HT1080 (cell line): ENCODE results near the gene SLC47A2. TPM values are rescaled to one million over a fixed set of nuclear protein-coding genes. Genes with fewer than 3 reads are reported as not detected.

Experiments used
- DNase-seq: peaks from one replicate; pipeline ENCODE4 v3.0.0-alpha.2; 2015; ENCODE audit warnings: low read depth
- total RNA-seq: library from RNA; depleted of rRNA; stranded (reverse); fragments of >200 nt; shearing (Covaris generic); gene quantifications from 2 replicates; pipeline ENCODE4 v1.2.3, GENCODE V29; 2014

SLC47A2 gene
- total RNA-seq, 1 experiment from 2014 or later: not detected

DNA sequence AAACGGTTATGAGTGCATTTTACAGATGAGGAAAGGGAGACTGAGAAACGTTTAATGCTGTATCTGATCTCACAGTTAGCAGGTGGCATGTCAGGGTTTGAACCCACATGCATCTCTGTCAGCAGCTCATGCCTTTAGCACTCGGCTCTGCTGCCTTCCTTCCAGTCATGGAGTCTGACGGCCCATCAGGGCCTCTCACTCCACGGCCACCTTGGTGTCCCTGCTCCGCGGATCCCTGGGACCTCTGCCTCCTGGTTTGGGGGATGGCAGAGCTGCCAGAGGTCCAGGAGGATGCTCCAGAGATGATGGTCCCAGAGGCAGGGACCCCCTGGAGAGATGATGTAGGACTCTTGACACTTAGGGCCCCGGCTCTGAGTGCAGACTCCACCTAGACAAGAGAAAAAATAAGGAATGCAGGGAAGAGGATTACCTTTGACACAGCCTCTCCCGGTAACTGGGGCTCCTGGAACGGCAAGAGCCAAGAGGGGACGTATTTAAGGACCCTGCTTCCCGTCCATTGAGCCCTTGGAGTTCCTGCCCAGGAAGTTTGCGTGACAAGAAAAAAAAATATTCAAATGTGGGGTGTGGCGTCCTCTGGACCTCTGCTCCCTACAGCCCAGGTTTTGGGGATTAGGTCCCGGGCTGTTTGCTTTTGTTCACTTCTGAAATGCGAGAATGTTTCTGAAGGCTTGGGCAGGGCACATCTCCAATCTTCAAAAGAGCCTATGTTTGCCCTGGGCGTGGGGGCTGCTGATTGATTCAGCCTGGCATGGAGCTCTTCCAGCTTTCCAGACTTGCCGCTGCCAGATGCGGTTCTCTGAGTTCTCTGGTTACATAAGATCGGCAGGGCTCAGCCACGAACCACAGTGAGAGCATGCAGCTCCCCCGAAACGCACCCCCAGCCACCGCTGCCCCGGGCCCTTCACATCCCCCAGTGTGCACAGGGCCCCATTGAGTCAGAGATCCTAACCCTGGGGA, 31.7 kb upstream of the SLC47A2 start, which contains the start of gene ALDH3A1:
ALDH3A1 (minus strand) TSS at position 470 of the 978 bp plus-strand sequence. CDS start 3,169 bp downstream, outside the sequence.
- DNase-seq: peak; percentile 17

DNA sequence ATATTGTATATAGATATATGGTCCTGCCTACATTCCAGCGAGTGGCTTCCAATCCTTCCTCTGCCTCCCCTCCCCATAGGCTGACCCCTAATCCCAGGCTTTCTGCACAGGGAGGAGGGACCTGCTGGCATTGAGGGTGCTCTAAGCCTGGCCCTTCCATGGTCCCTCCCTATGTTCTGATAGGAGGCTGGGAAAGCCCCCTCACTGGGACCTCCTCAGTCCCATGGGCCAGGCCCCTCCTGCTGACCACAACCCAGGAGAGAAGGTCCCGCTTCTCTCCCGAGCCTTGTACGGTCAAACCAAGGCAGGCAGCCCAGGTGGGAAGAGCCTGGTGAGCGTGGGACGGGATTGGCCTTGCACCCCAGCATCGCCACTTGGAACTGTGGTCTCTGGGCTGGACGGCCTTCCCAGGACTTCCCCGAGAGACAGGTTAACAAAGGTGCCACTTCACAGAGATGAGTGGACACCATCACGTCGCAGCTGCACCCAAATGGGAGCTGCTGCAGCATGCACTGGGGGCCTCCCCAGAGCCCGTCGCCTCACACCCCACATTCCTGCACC, 30.9 kb upstream of the SLC47A2 start:
- no peak for DNase-seq

DNA sequence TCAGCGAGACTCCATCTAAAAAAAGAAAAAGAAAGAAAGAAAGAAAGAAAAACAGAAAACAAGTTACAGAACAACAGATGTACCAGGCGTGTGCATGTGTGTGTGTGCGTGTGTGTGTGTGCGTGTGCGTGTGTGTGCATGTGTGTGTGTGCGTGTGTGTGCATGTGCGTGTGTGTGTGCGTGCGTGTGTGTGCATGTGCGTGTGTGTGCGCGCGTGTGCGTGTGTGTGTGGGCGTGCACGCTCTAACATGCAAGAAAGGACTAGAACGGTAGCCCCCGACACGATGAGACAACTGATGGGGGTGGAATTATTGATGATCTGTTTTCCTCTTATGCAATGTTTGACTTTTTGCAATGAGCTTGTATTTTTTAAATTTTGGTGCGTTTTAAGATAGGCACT, 30.1 kb upstream of the SLC47A2 start:
- no peak for DNase-seq

DNA sequence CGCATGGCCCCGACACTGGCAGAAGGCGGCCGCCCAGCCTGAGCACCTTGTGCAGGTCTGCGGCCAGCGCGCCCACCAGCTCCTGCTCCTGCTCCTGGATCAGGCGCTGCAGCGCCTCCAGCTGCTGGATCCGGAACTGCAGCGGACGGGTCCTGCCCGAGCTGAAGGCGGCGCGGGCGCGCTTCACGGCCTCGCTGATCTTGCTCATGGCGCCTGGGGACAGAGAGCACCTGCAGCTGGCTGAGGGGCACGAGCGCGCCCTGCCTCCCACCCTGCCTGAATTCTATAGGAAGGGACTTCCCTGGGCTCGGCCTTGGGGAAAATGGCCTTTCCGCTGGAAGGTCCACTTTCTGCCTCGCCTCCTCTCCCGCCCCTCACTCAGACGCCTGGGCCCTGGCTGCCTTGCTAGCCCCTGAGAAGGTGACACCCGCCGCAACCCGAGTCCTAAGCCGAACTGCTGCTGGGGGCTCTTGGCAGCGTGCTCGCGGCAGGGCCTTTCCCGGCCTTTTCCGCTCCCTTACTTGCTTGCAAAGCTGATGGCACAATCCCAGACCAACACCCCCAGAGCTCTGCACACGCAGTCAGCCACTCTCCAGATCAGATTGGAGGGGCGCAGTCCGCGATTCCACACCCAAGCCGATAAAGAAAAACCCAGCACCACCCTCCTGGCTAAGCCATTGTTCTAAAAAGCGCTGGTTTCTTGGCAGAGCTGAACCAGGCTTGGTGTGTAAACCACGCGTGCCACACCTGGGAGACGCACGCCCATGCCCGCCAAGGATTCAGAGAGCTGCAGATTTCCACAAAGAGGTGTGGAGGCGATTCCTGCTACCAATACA, 28.8 kb upstream of the SLC47A2 start:
- no peak for DNase-seq

DNA sequence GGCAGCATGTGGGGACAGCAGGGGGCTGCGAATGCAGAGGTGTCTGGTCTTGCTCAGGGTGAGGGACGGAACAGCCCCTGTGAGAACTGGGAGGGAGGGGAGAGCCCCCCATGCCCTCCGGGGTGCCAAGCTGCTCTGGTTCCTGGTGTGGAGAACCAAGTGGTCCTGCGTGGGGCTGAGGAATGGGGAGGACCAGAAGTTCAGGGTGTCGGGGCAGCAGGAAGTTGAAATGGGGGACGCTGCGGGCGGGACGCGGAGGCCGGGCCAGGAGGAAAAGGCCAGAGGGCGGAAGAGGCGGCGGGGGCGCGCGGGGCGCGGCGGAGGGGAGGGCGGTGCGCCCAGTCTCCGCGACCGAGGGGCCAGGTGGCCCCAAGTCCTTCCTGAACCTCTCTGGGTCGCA, 28.1 kb upstream of the SLC47A2 start:
- DNase-seq: no peak

DNA sequence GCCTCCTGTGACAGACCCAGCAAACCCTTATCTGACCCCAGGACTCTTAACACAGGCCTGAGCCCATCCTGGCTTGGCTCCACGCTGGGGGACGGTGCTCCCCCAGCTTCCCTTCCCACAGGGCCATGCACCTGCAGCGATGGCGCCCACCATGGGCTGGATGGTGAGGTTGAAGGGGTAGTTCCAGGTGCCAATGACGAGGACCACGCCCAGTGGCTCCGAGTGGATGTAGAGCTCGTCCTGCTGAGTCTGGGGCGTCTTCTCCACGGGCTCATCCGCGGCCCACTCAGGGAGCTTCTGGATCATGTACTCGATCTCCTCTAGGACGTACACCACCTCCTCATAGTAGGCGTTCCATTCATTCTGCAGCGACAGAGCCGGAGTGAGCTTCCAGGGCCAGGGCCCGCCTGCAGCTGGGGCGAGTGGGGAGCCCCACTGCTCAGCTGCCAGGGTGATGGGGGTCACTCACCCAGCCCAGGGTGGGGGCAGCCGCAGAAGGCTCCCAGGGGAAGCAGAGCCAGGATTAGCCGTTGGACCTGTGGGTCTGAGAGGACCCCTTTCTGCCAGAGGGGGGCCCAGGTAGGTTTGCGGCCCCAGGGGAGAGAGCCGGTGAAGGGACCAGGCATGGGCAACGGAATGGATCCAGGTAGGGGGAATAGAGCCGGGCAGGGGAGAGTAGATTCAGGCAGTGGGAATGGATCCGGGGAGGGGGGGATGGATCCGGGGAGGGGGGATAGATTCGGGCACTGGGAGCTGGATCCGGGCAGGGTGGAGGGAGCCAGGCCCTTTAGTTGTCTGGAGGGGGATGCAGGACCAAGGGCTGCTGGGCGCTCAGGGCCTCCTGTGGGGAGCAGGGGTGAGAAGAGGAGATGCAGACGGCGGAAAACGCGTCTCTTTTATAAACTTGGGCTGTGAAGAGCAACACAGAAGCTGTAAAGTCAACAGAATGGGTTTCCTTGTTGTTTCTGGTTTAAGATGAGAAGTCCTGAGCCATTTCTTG, 27.0 kb upstream of the SLC47A2 start:
- no peak for DNase-seq

DNA sequence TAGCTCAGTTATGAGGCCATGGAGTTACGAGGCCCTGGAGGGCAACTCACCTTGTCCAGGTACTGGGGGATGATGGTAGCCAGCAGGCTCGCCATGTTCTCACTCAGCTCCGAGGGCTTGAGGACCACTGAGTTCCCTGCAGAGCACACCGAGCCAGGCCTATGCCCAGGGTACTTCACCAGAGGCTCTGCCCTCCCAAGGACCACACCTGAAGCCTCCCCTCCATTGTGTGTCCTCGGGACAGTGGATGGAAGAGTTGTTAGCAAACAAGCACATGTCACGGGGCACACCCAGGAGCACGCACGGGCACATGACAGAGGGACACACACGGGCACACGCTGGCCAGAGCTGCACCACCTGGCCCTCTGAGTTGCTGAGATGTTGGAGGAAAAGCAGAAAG, 26.1 kb upstream of the SLC47A2 start:
- DNase-seq: no peak

DNA sequence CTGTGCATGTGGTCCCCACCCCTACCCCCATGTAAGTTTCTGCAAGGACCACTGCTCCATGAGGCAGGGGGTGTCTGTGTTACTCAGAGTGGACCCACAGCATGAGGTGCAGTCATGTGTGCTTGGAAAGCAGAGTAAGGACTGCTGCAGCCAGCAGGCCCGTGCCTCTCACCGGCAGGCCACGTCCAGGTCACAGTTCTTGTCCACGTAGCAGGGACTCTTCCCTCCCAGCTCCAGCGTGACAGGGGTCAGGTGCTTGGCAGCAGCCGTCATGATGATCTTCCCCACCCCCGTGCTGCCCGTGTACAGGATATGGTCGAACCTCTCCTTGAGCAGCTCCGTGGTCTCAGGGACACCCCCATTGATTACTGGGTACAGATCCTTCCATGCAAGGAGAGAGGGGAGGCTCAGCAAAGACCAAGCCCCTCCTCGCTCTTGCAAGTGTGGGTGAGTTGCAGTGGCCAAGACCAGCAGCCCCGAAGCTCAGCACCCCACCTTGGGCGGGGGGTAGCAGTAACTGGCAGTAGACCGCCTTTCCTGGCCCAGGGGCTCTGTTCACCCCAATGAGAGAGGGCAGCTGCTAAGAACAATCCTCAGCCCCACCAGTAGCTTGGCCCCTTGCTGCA, 25.6 kb upstream of the SLC47A2 start:
- no peak for DNase-seq

DNA sequence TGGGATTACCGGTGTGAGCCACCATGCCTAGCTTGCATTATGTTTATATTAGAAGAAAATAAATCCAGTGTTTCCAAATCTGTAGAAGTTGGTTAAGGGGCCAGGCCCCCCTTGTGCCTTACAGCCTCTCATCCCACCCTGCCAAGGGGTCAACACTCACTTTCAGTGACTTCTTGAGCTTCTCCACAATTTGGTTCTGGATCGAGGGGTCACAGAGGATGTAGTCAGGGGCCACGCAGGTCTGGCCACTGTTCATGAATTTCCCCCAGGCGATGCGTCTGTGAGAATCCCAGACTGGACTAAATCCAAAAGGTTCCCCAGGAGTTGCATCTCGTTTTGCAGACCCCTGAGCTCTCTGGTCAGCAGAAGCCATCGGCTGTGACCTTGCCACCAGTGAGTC, 24.5 kb upstream of the SLC47A2 start:
- no peak for DNase-seq

DNA sequence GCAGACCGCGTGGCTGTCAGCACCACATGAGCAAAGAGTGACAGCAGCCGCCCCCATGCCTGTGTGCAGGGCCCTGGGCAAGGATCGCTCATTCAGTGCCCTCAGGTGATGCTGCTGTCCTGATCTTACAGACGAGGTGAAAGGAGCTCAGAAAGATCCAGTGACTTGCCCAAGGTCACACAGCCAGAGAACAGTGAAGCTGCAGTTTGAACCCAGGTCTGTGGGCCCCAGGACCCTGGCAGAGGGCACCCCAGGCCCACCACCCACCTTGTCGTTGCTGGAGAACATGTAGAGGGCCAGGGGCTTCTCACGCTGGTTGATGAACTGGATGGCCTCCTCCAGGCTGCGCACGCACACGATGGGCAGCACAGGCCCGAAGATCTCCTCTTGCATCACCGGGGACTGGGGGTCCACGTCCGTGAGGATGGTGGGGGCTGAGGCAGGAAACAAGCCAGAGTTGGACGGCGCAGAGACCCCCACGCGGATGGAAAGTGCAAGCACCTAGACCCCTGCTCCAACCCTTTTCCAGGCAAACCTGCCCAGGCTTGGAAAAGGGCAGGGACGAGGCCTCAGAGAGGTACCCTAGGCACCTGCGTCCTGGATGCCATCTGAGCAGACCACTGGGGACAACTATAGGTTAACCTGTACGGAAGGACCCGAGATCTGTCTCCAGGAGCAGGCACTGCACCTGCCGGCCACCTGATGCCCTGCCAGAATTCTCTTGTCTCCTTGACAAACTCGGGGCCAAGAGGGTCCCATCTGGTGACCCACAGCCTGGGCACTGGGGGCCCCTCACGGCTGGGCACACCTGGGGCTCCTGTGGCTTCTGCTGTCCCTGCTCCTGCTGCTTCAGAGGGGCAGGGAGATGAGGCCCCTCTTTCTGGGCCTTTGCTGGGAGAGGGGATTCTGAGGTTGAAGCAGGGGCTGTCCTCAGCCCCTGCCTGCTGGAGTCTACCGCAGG, 23.1 kb upstream of the SLC47A2 start:
- DNase-seq: no peak

DNA sequence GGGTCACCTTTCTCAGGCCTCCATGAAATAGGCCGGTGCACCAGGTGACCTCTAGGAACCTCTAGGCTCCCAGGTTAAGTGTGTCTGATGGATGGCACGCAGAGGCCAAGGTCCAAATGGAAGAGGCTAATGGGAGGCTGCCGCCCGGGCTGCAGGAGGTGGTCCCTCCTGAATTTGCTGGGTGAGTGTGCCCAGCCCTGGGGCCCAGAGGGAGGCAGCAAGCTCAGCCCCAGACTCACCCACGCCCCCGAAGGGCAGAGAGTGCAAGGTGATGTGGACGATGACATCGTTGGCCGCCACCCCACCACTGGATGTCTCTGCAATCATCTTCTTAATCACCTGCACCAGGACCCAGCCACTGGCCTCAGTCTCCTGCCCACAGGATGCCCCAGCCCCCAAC, 22.4 kb upstream of the SLC47A2 start:
- no peak for DNase-seq

DNA sequence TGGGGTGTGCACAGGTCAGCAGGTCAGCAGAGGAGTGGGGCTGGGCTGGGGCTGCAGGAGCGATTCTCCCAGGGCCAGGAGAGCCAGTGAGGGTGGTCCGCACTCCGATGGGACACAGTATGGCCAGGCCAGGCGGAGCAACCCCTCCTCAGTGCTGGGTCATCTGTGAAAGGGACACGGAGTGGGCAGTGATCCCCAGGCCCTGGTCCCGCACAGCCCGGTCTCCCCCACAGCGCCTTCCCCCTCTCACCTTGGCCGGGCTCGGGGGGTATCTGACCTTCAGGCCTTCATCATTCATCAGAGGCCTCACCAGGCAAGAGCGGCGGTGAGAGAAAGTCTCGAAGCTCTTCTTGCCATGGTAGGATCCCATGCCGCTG, 21.7 kb upstream of the SLC47A2 start:
- no peak for DNase-seq

DNA sequence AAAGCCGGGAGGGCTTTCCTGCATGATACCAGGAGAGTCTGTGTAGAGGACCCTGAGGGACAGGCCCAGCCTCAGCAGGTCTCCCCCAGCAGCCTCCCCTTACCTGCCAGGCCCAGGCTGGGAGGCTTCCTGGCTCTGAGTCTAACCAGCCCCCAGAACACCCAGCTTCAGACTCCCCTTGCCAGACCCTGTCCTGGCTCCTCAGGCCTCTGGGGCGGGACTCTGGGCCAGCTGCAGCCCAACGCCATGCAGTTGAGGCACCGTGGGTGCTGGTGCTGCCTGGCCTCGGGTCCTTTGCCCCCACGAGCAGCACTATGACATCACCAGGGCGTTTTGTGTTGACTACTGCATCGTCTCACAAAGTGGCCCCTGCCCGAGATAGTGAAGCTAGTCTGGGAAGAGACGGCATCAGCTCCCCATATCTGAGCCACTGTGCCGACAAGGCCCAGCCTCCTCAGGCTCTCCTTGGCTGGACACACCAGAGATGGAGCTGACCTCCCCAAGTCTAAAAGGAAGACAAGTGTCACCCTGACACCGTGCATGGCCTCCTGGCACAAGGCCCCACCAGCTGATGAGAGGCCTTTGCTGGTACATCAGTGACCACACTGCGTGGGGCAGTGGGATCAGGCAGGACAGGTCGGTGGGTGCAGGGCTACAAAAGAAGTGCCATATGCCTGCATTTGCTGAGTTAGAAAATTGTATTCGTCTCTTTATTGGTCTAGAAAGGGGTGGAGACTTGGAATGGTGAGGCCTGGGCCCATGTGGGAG, 21.1 kb upstream of the SLC47A2 start:
- no peak for DNase-seq

DNA sequence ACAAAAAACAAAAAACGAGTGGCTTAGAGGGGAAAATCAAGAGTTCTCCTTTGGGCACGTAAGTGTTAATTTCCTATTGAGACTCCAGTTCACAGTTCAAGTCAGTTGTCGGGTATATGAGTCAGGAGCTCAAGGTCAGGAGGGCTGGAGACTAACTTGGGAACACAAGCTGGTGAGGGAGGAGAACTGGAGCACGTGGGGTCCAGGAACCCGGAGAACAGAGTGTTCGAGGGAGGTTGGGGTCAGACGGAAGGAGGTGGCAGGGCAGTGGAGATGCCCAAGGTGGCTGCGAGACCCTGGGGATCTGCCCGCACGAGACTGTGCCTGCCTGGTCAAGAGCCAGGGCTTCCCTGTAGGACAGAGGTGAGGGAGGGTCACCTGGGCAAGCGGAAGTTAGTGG, 19.7 kb upstream of the SLC47A2 start:
- no peak for DNase-seq

DNA sequence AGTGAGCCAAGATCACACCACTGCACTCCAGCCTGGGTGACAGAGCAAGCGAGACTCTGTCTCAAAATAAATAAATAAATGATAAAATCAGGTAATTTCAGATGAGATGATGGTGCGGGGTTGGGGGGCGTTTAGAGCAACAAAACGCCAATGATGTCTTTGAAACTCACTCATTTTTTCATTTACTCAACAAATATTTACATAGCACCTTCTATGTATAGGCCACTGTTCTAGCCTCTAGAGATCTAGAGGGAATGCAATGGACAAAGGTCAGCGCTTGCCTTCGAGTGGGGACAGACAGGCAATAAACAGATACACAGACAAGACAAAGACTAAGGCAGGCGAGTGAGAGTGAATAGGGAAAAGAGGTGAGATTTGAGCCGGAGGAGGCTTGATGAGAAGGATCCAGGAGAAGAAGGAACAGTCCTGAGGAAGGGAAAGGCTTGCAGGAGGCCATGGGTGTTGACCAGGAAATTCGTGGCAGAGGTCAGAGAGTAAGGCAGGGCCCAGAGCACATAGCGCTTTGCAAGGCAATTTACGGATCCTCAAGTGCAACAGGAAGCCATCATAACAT, 17.7 kb upstream of the SLC47A2 start:
- no peak for DNase-seq

DNA sequence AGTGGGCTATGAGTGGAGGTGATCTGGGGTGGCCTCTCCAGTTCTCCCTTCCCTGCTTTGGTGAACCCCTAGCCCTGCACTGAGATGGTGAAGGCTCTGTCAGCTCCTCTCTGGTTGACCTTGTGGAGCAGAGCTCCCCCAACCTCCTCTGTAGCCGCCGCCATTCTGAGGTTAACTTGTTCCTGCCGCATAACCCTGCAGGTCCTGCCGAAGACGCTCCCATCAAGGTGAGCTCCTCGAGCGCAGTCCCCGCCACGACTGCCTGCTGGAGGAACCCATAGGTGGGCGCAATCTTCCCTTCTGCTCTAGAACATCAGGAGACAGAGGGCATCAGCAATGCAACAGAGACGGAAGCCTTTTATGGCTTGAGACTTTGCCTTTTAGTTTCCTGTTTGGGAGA, 15.2 kb upstream of the SLC47A2 start:
- DNase-seq: no peak

DNA sequence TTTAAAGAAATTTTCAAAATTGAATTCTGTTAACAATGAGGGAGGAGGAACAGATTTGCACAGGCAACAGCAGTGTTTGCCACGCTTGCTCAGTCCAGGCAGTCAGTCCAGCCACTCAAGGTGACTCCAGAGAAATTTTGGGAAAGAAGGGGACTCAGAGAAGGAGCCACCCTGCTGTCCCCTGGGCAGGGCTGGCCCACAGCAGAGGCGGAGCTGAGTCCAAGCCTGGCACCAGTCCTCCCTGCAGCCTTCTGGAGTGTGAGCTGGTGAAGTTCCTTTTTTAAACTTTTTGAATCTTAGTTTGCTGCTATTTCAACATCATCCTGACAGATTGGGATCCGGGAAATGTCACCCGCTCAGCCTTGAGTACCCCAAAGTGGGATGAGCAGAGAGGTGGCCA, 14.5 kb upstream of the SLC47A2 start:
- DNase-seq: no peak

DNA sequence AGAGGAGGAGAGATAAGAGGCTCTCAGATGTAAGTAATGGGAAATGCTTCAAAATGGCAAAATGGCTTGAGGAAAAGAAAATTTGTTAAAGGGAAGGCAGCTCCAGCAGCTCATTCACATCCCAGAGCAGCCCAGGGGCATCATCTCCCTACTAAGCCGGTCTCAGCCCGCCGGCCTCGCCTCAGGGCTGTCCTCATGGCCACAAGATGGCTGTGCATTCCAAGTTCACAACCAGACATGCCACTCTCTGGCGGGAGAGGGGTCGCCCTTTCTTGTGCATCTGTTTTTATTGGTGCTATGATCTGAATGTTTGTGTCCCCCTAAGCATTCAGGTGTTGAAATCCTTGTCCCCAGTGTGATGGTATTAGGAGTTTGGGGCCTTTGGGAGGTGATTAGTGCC, 13.5 kb upstream of the SLC47A2 start:
- no peak for DNase-seq
